Caco-2 (cell line): ENCODE results near the gene ZNF519. TPM values are rescaled to one million over a fixed set of nuclear protein-coding genes. Genes with fewer than 3 reads are reported as not detected.
"Not testable (repeated sequence)": the region's sequence is repeated elsewhere in the genome, so short reads cannot be mapped to it uniquely, and the experiment has no call there.

ENCODE experiments used
- BruUV-seq: library from RNA; stranded (reverse); fragments of 400-500 nt; replicated peaks from 2 replicates; lab custom pipeline; 2021; lab: Mats Ljungman, UMichigan
- CTCF ChIA-PET: fragments of 300-600 bp; sonication (Branson Sonifier 250); formaldehyde crosslinking; loops from one replicate; lab custom pipeline; 2022; ENCODE audit warnings: antibody characterized with exemption; lab: Charles Lee
- POLR2A ChIA-PET: fragments of 300-600 bp; sonication (Branson Sonifier 250); formaldehyde crosslinking; loops from one replicate; lab custom pipeline; 2022; ENCODE audit warnings: antibody characterized with exemption; lab: Charles Lee
- DNase-seq, 2 experiments: peaks; one replicate each; pipeline versions ENCODE4 v3.0.0 to v3.0.0-alpha.2; 2020 to 2022
- H3K27me3 ChIP-seq: replicated peaks from 2 replicates; pipeline ENCODE4 v1.6.0; 2011; ENCODE audit warnings: low read length; ENCODE audit not compliant: control insufficient read depth, insufficient read depth
- H3K36me3 ChIP-seq: 2 replicates; pipeline ENCODE4 v1.5.1; 2011; ENCODE audit warnings: low read length; ENCODE audit not compliant: control insufficient read depth, insufficient read depth
- H3K4me1 ChIP-seq: fragments of 250-450 bp; sonication (Bioruptor Pico); 2 replicates; pipeline ENCODE4 v1.5.1; 2020; ENCODE audit warnings: mild to moderate bottlenecking
- H3K4me3 ChIP-seq: 2 replicates; pipeline ENCODE4 v1.5.1; 2011; ENCODE audit warnings: low read depth, mild to moderate bottlenecking, control low read depth, low read length
- H3K9me3 ChIP-seq: fragments of 250-450 bp; sonication (Bioruptor Pico); 2 replicates; pipeline ENCODE4 v1.5.1; 2020; ENCODE audit warnings: mild to moderate bottlenecking, moderate library complexity
- H3K27ac Mint-ChIP-seq: one replicate; pipeline ENCODE4 v1.8.0; 2022; ENCODE audit warnings: mixed read lengths; ENCODE audit not compliant: unreplicated experiment
- H3K27me3 Mint-ChIP-seq: one replicate; pipeline ENCODE4 v1.8.0; 2022; ENCODE audit warnings: mixed read lengths; ENCODE audit not compliant: insufficient read depth, unreplicated experiment
- H3K36me3 Mint-ChIP-seq: one replicate; pipeline ENCODE4 v1.8.0; 2022; ENCODE audit warnings: mild to moderate bottlenecking, mixed read lengths; ENCODE audit not compliant: insufficient read depth, unreplicated experiment
- H3K4me1 Mint-ChIP-seq: one replicate; pipeline ENCODE4 v1.8.0; 2022; ENCODE audit warnings: low read depth, mixed read lengths; ENCODE audit not compliant: unreplicated experiment
- H3K4me3 Mint-ChIP-seq: one replicate; pipeline ENCODE4 v1.8.0; 2022; ENCODE audit warnings: mild to moderate bottlenecking, moderate library complexity, mixed read lengths; ENCODE audit not compliant: unreplicated experiment
- H3K9me3 Mint-ChIP-seq: one replicate; pipeline ENCODE4 v1.8.0; 2022; ENCODE audit warnings: mixed read lengths; ENCODE audit not compliant: unreplicated experiment
- intact Hi-C: fragments of 100-400 bp; cut with micrococcal nuclease; formaldehyde crosslinking; loops from one replicate; pipeline ENCODE4 v1.10.0; 2022; ENCODE audit not compliant: unreplicated experiment
- total RNA-seq: library from RNA; stranded (reverse); gene quantifications from 2 replicates; pipeline ENCODE4 v1.2.3, GENCODE V29; 2022

Gene ZNF519
- total RNA-seq, 1 experiment from 2014 or later: 22.3 TPM

DNA sequence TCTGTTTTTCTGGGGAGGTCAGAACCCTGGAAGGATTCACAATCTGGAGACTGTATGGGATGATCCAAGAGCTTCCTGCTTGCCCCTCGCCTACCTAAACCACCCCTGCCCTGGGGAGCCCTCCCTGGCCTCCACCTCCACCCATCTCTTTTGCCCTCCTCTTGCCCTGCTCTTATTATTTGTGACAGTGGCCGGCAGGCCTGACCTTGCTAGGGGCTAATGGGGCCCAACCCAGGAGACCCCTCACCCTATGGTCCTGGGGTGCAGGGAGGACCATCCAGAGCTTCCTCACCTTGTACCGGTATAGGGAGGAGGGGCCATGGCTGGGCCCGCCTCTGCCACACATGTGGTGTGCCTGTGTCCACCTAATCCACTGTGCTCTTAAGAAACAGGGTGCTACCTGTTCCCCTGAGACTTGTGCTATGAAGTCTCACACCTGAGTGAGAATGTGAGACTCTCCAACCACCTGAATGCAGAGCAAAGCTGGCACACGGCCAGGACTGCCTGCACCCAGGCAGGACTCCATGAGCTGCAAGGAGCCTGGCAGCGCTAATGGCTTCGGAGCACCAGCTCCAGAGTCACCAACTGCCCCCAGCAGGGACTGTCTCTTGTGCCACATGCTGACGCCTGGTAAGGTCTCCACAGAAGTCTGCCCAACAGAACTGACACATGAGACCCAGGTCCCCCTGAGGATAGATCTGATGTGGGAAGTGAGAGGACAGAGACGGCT, 17.1 kb upstream of the ZNF519 start:
- H3K27ac Mint-ChIP-seq, POLR2A ChIA-PET, intact Hi-C loops, CTCF ChIA-PET, H3K9me3 Mint-ChIP-seq, H3K4me3 ChIP-seq, DNase-seq, H3K9me3 ChIP-seq, H3K27me3 ChIP-seq, H3K27me3 Mint-ChIP-seq, BruUV-seq, H3K4me1 Mint-ChIP-seq, H3K4me1 ChIP-seq, H3K4me3 Mint-ChIP-seq, H3K36me3 ChIP-seq, H3K36me3 Mint-ChIP-seq: not testable (repeated sequence)

DNA sequence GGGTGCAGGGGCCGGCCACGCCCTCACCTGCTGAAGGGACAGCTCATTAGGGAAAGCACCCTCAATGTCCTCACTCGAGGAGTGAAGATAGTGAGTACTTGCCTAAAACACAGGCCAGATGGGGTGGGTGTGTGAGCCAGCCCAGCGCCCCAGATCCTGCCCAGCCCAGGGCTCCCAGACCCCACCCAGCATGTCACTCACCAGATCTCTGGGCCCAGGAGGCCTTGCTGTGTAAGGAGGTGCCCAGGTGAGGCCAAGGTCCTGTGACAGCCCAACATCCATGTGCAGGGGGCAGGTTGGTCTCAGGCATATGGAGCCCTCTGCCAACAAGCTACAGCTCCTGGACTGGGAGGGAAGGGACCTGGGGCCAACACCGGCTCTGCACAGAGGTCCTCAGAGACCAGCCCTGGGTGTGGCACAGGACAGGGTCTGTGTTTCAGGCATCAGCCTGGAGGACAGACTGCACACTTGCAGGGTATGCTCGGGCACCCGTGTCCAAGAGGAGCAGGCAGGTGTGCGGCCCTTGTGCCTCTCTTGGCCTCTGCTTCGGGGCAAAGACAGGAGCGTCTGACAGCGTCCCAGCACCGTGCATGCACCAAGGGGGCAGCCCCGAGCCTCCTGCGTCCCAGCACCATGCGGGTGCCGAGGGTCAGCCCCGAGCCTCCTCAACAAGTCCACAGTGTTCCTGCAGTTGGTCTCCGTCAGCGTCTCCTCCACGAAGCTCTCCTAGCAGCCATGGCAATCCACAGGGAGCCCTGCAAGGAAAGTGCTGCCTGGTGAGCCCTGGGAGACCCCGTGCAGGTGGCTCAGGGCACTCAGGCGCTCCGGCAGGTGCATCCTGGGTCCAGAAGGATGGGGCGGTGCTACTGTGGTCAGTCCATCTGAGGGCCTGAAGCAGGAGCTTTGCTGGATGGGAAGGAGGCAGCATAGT, 16.0 kb upstream of the ZNF519 start:
- H3K9me3 ChIP-seq, H3K27ac Mint-ChIP-seq, H3K4me1 Mint-ChIP-seq, DNase-seq, H3K4me3 ChIP-seq, H3K36me3 Mint-ChIP-seq, H3K27me3 Mint-ChIP-seq, CTCF ChIA-PET, H3K36me3 ChIP-seq, H3K9me3 Mint-ChIP-seq, H3K4me1 ChIP-seq, H3K27me3 ChIP-seq, POLR2A ChIA-PET, H3K4me3 Mint-ChIP-seq, BruUV-seq, intact Hi-C loops: not testable (repeated sequence)

DNA sequence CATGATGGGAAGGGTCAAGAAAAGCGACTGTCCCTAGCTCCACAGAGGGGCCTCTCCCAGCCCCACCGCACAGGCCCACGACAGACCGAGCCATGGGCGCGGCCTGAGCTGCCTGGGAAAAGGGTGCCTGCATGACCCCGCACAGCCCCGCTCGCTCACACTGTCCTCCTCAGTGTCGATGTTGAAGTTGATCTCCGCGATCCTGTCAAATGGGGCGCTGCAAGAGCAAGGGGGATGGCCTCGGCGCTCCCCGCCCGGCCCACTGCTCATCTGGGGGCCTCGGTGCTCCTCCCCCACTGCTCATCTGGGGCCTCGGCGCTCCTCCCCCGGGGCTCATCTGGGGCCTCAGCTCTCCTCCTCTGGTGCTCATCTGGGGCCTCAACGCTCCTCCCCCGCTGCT, 14.5 kb upstream of the ZNF519 start:
- H3K4me3 Mint-ChIP-seq: not testable (repeated sequence)

DNA sequence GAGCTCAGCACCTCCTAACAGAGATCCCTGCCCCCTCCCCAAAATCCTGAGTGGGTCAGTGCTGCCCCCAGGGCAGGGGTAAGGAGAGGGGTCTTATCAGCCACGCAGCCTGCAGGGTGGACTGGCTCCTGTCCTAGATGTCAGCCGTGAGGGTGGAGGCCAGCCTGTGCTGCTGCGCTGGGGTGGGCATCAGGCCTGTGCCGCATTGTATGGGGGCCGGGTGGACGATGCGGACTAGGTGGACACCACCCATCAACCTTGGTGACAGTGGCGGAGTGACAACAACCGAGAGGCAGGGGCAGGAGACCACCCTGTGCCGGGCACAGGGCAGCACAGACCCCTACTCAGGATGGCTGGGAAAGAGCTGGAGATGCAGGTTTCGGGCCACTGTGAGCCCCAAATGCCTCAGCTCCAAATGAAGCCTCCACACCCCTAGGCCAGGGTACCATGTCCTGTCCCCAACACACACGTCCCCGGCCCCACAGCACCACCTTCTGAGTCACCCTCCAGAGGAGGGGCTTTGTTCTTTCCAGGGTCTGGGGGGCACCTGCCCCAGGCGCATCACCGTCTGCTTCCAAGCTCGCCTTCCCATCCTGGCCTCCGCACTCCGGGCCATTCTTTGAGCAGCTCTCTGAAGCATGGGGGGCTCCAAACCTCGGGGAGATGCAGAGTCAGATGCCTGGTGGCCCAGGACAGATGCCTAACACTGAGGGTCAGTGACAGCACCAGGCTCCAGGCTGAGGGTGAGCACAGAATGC, 13.5 kb upstream of the ZNF519 start:
- CTCF ChIA-PET, POLR2A ChIA-PET, H3K36me3 Mint-ChIP-seq, H3K4me3 Mint-ChIP-seq, H3K4me3 ChIP-seq, H3K4me1 ChIP-seq, H3K27me3 Mint-ChIP-seq, H3K36me3 ChIP-seq, H3K27ac Mint-ChIP-seq, DNase-seq, BruUV-seq, intact Hi-C loops, H3K4me1 Mint-ChIP-seq, H3K9me3 Mint-ChIP-seq, H3K9me3 ChIP-seq, H3K27me3 ChIP-seq: not testable (repeated sequence)

More for the DNA sequence above, 14.5 kb upstream of the ZNF519 start:
- H3K27me3 ChIP-seq, POLR2A ChIA-PET, H3K36me3 ChIP-seq, H3K27ac Mint-ChIP-seq, intact Hi-C loops, DNase-seq, CTCF ChIA-PET, H3K27me3 Mint-ChIP-seq, H3K4me1 ChIP-seq, H3K9me3 Mint-ChIP-seq, BruUV-seq, H3K36me3 Mint-ChIP-seq, H3K4me3 ChIP-seq, H3K9me3 ChIP-seq, H3K4me1 Mint-ChIP-seq: not testable (repeated sequence)

DNA sequence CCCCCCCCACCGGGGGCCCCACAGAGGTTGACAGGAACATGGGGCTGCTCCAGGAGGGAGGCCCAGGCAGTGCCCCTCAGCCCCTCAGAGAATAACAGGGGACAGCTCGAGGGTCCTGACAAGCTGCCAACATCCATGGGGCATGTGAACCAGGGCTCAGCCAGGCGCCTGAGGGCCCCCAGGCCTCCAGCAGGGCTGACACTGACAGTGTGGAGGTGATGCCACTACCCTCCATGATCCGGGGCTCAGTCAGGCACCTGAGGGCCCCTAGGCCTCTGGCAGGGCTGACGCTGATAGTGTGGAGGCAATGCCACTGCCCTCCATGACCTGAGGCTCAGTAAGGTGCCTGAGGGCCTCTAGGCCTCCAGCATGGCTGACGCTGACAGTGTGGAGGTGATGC, 12.8 kb upstream of the ZNF519 start:
- H3K4me3 Mint-ChIP-seq, H3K9me3 Mint-ChIP-seq, H3K36me3 Mint-ChIP-seq, CTCF ChIA-PET, DNase-seq, intact Hi-C loops, H3K4me3 ChIP-seq, H3K4me1 Mint-ChIP-seq, H3K9me3 ChIP-seq, H3K27me3 ChIP-seq, H3K27ac Mint-ChIP-seq, BruUV-seq, POLR2A ChIA-PET, H3K27me3 Mint-ChIP-seq, H3K36me3 ChIP-seq, H3K4me1 ChIP-seq: not testable (repeated sequence)
